Small intestine (tissue), 7 donors: ENCODE data around the gene DACT1. TPM values are rescaled to one million over a fixed set of nuclear protein-coding genes. Genes with fewer than 3 reads are reported as not detected.

Source experiments
- DNase-seq, 2 donors: peaks; one replicate each; pipeline versions ENCODE4 v3.0.0 to v3.0.0-alpha.2; 2013
- FAIRE-seq: peaks from 2 replicates; lab custom pipeline; 2012; peaks lifted over from hg19 to GRCh38; lab: Jason Lieb, UNC
- H3K27ac ChIP-seq, 3 donors: one replicate each; pipeline ENCODE4 v1.5.1; 2013; ENCODE audit warnings: low read length in 2 of 3, mild to moderate bottlenecking in 2 of 3, control low read depth in 1 of 3, inconsistent platforms in 1 of 3, low read depth in 1 of 3, moderate library complexity in 1 of 3
- H3K27me3 ChIP-seq, 3 donors: one replicate each; pipeline ENCODE4 v1.6.1; 2013; ENCODE audit warnings: low read length in 3 of 3, inconsistent platforms in 1 of 3; ENCODE audit not compliant: control insufficient read depth in 3 of 3, insufficient read depth in 3 of 3
- H3K36me3 ChIP-seq, 3 donors: one replicate each; pipeline ENCODE4 v1.6.1; 2013; ENCODE audit warnings: low read length in 3 of 3, inconsistent platforms in 1 of 3, low read depth in 1 of 3, mild to moderate bottlenecking in 1 of 3, moderate library complexity in 1 of 3; ENCODE audit not compliant: control insufficient read depth in 3 of 3, insufficient read depth in 2 of 3
- H3K4me1 ChIP-seq, 3 donors: one replicate each; pipeline ENCODE4 v1.6.1; 2013; ENCODE audit warnings: low read length in 2 of 3, inconsistent platforms in 1 of 3, low read depth in 1 of 3, mild to moderate bottlenecking in 1 of 3, moderate library complexity in 1 of 3; ENCODE audit not compliant: control insufficient read depth in 3 of 3, insufficient read depth in 2 of 3
- H3K4me3 ChIP-seq, 3 donors: one replicate each; pipeline ENCODE4 v1.5.1; 2013; ENCODE audit warnings: low read length in 3 of 3, control low read depth in 1 of 3, inconsistent platforms in 1 of 3, low read depth in 1 of 3, mild to moderate bottlenecking in 1 of 3, moderate library complexity in 1 of 3
- H3K9me3 ChIP-seq, 2 donors: one replicate each; pipeline ENCODE4 v1.6.1; 2013; ENCODE audit warnings: low read depth in 1 of 2, low read length in 1 of 2; ENCODE audit not compliant: control insufficient read depth in 2 of 2, insufficient read depth in 1 of 2
- WGBS, 3 donors: extraction: QIAGEN DNeasy Blood & Tissue Kit; methylation state at CpG; one replicate each; pipeline ENCODE4 v1.1.7; 2013; 5-methylcytosine and 5-hydroxymethylcytosine counted together
- polyA plus RNA-seq, 4 donors: library from polyadenylated mRNA; stranded (reverse) in 3 of 4; unstranded in 1 of 4; fragments of 200-250 nt in 3 of 4; fragments of 120-200 nt in 1 of 4; gene quantifications; one replicate each; pipeline versions ENCODE4 v1.2.1 to v1.2.3, GENCODE V29; 2013
- donor health status: healthy with polysubstance abuse.
- donor health status: control.
- donor health status: control.
- donor health status: Bipolar disorder and iron deficiency.
- donor health status: healthy.

DACT1 gene
- polyA plus RNA-seq, 4 donors: 0.45 to 5.3 (median 3.2) TPM

DNA sequence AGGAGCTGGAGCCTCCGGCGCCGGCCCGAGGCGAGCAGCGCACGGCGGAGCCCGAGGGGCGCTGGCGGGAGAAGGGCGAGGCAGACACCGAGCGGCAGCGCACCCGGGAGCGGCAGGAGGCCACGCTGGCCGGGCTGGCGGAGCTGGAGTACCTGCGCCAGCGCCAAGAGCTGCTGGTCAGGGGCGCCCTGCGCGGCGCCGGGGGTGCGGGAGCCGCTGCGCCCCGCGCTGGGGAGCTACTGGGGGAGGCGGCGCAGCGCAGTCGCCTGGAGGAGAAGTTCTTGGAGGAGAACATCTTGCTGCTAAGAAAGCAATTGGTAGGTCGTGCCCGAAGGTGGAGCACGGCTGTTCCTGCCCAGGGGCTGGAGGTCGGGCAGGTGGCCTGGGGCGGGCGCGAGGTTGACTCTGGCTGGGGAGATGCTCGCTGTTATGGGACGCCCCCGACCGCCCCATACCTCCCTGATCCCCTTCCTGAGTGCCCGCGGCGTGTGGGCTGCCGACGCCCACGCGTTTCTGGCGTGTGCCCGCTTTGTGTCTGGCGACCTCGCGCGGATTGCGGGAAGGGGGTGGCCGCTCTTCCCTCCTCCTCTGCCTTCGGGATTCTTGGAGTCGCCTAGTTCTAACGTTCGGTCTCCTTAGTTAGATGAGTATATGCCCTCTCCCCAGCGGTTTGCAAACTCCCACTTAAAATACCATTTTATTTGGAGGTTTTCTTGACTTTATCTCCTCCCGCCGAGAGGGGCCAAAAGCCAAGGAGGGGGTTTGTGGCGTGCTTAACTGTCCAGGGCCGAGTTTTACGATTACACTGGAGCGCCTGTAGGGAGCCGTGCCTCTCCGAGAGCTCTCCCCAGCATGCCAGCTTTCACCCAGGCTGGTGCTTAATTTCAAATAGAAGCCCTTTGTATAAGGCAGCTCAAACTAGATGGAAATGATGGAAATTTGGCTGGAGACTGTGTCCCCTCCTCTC lies 752 bp downstream of the DACT1 start:
- Histone ChIP-seq H3K9me3 (no peaks in the 10 kb centered on the region), H3K36me3 (peaks cover 0 to 3% (median 2%) of the 10 kb centered on the region in 3 donors), H3K4me3 (peak overlapping the region; percentile 48 to 57 (median 56)), H3K27ac (peak overlapping the region; percentile 41 to 93 (median 67)), H3K27me3 (peaks cover 0 to 14% (median 2%) of the 10 kb centered on the region in 3 donors), H3K4me1 (peaks cover 0 to 11% (median 0%) of the 10 kb centered on the region in 3 donors)
- WGBS, 3 donors: 0 to 1% (median 1%) methylated on average over 62 to 75 of the region's 75 CpGs
- DNase-seq (peak; percentile 19 to 62), FAIRE-seq (no peak)

DNA sequence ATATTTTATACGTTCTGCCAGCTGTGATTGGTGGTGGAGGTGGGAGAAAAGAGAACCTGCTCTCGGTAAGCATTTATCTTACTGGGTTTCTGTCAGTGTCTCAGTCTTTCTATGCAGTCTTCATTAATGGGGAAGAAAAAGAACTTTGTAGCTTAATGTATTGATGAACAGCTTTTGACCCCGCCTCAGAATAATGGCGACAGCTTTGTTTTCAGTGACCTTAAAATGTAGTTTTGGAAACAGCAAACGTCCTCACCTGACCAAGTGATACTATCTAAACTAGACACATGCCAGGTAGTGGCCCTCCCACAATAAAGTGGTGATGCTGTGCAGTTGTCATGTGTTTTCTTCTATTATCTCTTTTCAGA lies 1.4 kb downstream of the DACT1 start:
- no peak for FAIRE-seq
- H3K4me3 ChIP-seq: peak overlapping the region; percentile 48 to 57 (median 56)
- H3K27ac ChIP-seq: peak overlapping the region in 1 of 3 donors; percentile 67
- peaks cover 0 to 3% (median 2%) of the 10 kb centered on the region in 3 donors for H3K36me3 ChIP-seq
- peaks cover 0 to 11% (median 0%) of the 10 kb centered on the region in 3 donors for H3K4me1 ChIP-seq
- 10 to 14% (median 13%) methylated on average over 5 of the region's 5 CpGs for WGBS, 3 donors
- DNase-seq: no peak
- peaks cover 0 to 14% (median 2%) of the 10 kb centered on the region in 3 donors for H3K27me3 ChIP-seq
- H3K9me3 ChIP-seq: no peaks in the 10 kb centered on the region

GRCh38 chr14:58639842-58640484 lies 2.2 kb downstream of the DACT1 start:
- no peak for FAIRE-seq
- H3K9me3 ChIP-seq: no peaks in the 10 kb centered on the region
- peak overlapping the region in 1 of 3 donors; percentile 48 for H3K4me3 ChIP-seq
- H3K4me1 ChIP-seq: peaks cover 0 to 11% (median 0%) of the 10 kb centered on the region in 3 donors
- H3K36me3 ChIP-seq: peaks cover 0 to 5% (median 3%) of the 10 kb centered on the region in 3 donors
- DNase-seq: peak; percentile 61 to 73
- H3K27me3 ChIP-seq: peaks cover 0 to 10% (median 2%) of the 10 kb centered on the region in 3 donors
- 15 to 16% (median 15%) methylated on average over 5 of the region's 5 CpGs for WGBS, 3 donors
- H3K27ac ChIP-seq: peak overlapping the region in 1 of 3 donors; percentile 67

DNA sequence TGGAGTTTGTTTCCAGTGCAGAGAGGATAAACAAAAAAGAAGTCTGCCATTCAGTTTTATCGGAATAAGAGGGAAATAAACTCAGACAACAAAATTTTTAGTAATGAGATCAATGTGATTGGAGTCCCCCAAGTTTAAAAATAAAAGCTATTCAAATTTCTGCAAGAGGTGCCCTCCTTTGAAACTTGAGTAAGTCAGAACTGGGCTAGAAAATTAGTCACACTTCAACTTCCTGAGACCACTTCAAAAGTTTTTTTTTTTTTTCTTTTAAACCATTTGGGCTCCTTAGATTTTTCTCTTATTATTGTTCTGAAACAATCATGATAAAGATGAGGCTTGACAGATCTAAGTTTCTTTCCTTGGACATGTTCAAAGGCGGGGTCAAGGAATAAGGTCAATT lies 3.2 kb downstream of the DACT1 start:
- WGBS, 3 donors: 80 to 92% (median 86%) methylated on average over 2 of the region's 2 CpGs
- H3K9me3 ChIP-seq: peaks cover 0 to 4% of the 10 kb centered on the region in 2 donors
- H3K27ac ChIP-seq: no peak overlapping the region
- H3K36me3 ChIP-seq: peaks cover 0 to 12% (median 5%) of the 10 kb centered on the region in 3 donors
- peaks cover 0 to 11% (median 0%) of the 10 kb centered on the region in 3 donors for H3K4me1 ChIP-seq
- FAIRE-seq (no peak), DNase-seq (no peak)
- peaks cover 0 to 10% (median 2%) of the 10 kb centered on the region in 3 donors for H3K27me3 ChIP-seq
- no peak overlapping the region for H3K4me3 ChIP-seq

GRCh38 chr14:58641509-58641908 lies 3.7 kb downstream of the DACT1 start:
- FAIRE-seq: no peak
- Histone ChIP-seq H3K9me3 (peaks cover 0 to 4% of the 10 kb centered on the region in 2 donors), H3K27me3 (peaks cover 0 to 10% (median 2%) of the 10 kb centered on the region in 3 donors), H3K27ac (no peak overlapping the region), H3K4me3 (no peak overlapping the region), H3K4me1 (peaks cover 0 to 11% (median 0%) of the 10 kb centered on the region in 3 donors), H3K36me3 (peaks cover 0 to 16% (median 5%) of the 10 kb centered on the region in 3 donors)
- no peak for DNase-seq
- WGBS, 3 donors: 89 to 90% (median 90%) methylated on average over 5 of the region's 5 CpGs

DNA sequence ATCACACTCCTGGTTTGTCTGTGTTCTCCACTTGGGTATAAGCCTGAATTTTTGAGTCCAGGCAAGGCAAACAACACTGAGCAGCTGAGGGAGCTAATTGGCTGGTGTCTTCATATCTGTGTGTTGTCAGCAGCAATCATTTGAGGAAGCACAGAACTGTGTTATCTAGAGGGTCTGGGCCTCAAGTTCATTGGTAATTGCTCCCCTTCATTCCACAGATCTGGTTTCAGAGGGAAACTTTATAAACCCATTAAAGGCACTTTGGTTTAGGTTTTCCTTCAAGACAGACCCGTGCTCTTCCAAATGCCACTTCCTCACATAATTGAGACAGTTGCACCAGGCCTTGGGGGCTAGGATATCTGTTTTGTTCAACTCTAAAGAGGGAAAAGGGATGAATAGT lies 5.6 kb downstream of the DACT1 start:
- Histone ChIP-seq H3K27me3 (peaks cover 0 to 10% (median 2%) of the 10 kb centered on the region in 3 donors), H3K36me3 (peaks cover 0 to 20% (median 5%) of the 10 kb centered on the region in 3 donors), H3K4me3 (no peak overlapping the region), H3K27ac (no peak overlapping the region), H3K9me3 (peaks cover 0 to 4% of the 10 kb centered on the region in 2 donors), H3K4me1 (peaks cover 0 to 8% (median 0%) of the 10 kb centered on the region in 3 donors)
- FAIRE-seq (no peak), DNase-seq (no peak)
- WGBS, 3 donors: 57 to 74% (median 61%) methylated on average over 1 of the region's 1 CpG

GRCh38 chr14:58645641-58646040 lies 7.9 kb downstream of the DACT1 start:
- Histone ChIP-seq H3K4me1 (no peaks in the 10 kb centered on the region), H3K4me3 (no peak overlapping the region), H3K9me3 (peaks cover 0 to 4% of the 10 kb centered on the region in 2 donors), H3K36me3 (peaks cover 0 to 20% (median 5%) of the 10 kb centered on the region in 3 donors), H3K27ac (no peak overlapping the region), H3K27me3 (no peaks in the 10 kb centered on the region)
- no peak for DNase-seq
- no peak for FAIRE-seq
- 96 to 98% (median 97%) methylated on average over 20 of the region's 20 CpGs for WGBS, 3 donors

- Histone ChIP-seq H3K4me1 (no peaks in the 10 kb centered on the region), H3K9me3 (peaks cover 0 to 4% of the 10 kb centered on the region in 2 donors), H3K4me3 (no peak overlapping the region), H3K27me3 (no peaks in the 10 kb centered on the region), H3K36me3 (peaks cover 0 to 20% (median 4%) of the 10 kb centered on the region in 3 donors), H3K27ac (no peak overlapping the region)
- DNase-seq (no peak), FAIRE-seq (no peak)
- WGBS, 3 donors: 94 to 97% (median 95%) methylated on average over 25 to 34 of the region's 34 CpGs
Measured at GRCh38 chr14:58646479-58646878, 8.7 kb downstream of the DACT1 start.
